HG02973 (cell line): ENCODE data around the gene MAX.
"Not testable (repeated sequence)": the region's sequence is repeated elsewhere in the genome, so short reads cannot be mapped to it uniquely, and the experiment has no call there.

Source experiments
- ATAC-seq: cut with Tn5 transposase; IDR thresholded peaks from one replicate; pipeline ENCODE4 v1.9.1; 2021; ENCODE audit warnings: moderate library complexity; ENCODE audit not compliant: unreplicated experiment

The MAX gene

GRCh38 chr14:65106316-65106715, 4.0 kb upstream of the MAX start:
- ATAC-seq: no peak

- ATAC-seq: no peak
Measured at GRCh38 chr14:65104791-65105190, 2.5 kb upstream of the MAX start.

- ATAC-seq: no peak
Measured at GRCh38 chr14:65103150-65103760, 938 bp upstream of the MAX start.

- no peak for ATAC-seq
Measured at GRCh38 chr14:65101631-65102440, 481 bp downstream of the MAX start.

GRCh38 chr14:65100922-65101541, 1.3 kb downstream of the MAX start:
- no peak for ATAC-seq

- ATAC-seq: no peak
Measured at GRCh38 chr14:65098586-65098985, 3.7 kb downstream of the MAX start.

GRCh38 chr14:65096323-65097089, 5.8 kb downstream of the MAX start:
- no peak for ATAC-seq

- no peak for ATAC-seq
Measured at GRCh38 chr14:65095633-65096205, 6.6 kb downstream of the MAX start.

- no peak for ATAC-seq
Measured at GRCh38 chr14:65092349-65092748, 10.0 kb downstream of the MAX start.

GRCh38 chr14:65087835-65088234, 14.5 kb downstream of the MAX start:
- ATAC-seq: not testable (repeated sequence)

- not testable (repeated sequence) for ATAC-seq
Measured at GRCh38 chr14:65086686-65087085, 15.6 kb downstream of the MAX start.

GRCh38 chr14:65084554-65085505, 17.5 kb downstream of the MAX start:
- ATAC-seq: no peak

GRCh38 chr14:65082930-65083329, 19.4 kb downstream of the MAX start:
- ATAC-seq: no peak

- ATAC-seq: no peak
Measured at GRCh38 chr14:65080960-65081747, 21.2 kb downstream of the MAX start.

GRCh38 chr14:65079768-65080167, 22.5 kb downstream of the MAX start:
- ATAC-seq: no peak

GRCh38 chr14:65079201-65079600, 23.1 kb downstream of the MAX start:
- ATAC-seq: no peak

GRCh38 chr14:65077318-65077717, 25.0 kb downstream of the MAX start:
- no peak for ATAC-seq

GRCh38 chr14:65075628-65076325, 26.5 kb downstream of the MAX start:
- no peak for ATAC-seq
